ENCODE results near the gene SLC41A1.
A peak's percentile ranks its signal among the peaks of the same experiment; 100 is the strongest.

SLC41A1 gene

DNA sequence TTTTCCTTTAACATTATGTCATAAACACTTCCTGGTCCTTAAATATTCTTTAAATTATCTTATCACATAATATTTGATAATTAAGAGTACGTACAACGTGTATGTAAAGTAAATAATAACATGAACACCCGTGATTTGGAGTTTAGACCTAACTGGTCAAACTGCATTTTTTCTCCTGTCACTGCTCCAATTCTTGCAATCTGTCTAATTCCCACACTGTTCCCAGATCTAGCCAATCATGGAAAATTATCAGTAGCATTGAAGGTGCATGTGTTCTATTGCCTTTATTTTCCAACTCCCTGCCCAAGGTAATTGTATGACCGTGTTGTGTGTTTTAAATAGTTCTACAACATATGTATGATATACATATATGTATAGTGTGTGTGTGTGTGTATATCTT is 39.0 kb upstream of the SLC41A1 start:
- Histone ChIP-seq H3K36me3 (peaks cover 0 to 6% (median 0%) of the 10 kb centered on the region in 3 donors), H3K27ac (no peak overlapping the region), H3K4me3 (no peak overlapping the region), H3K27me3 (no peaks in the 10 kb centered on the region), H3K9me3 (no peaks in the 10 kb centered on the region), H3K4me1 (peaks cover 0 to 15% (median 0%) of the 10 kb centered on the region in 4 donors)
- TF ChIP-seq, protein P1, sequence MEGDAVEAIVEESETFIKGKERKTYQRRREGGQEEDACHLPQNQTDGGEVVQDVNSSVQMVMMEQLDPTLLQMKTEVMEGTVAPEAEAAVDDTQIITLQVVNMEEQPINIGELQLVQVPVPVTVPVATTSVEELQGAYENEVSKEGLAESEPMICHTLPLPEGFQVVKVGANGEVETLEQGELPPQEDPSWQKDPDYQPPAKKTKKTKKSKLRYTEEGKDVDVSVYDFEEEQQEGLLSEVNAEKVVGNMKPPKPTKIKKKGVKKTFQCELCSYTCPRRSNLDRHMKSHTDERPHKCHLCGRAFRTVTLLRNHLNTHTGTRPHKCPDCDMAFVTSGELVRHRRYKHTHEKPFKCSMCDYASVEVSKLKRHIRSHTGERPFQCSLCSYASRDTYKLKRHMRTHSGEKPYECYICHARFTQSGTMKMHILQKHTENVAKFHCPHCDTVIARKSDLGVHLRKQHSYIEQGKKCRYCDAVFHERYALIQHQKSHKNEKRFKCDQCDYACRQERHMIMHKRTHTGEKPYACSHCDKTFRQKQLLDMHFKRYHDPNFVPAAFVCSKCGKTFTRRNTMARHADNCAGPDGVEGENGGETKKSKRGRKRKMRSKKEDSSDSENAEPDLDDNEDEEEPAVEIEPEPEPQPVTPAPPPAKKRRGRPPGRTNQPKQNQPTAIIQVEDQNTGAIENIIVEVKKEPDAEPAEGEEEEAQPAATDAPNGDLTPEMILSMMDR (IDR thresholded peaks at IDR 0.05) = no peak
- intact Hi-C loops (cut with DNase I; ENCODE audit: low total_unique reads) = no loop called here
- no peak for DNase-seq

GRCh38 chr1:205849619-205850355 is 36.8 kb upstream of the SLC41A1 start, which contains the start of gene PM20D1:
PM20D1 (minus strand) TSS chr1:205850132; CDS start chr1:205850072, 60 bp downstream.
- intact Hi-C loops (cut with DNase I; ENCODE audit: low total_unique reads) = no loop called here

GRCh38 chr1:205843036-205843859 is 30.2 kb upstream of the SLC41A1 start:
- no peaks in the 10 kb centered on the region for H3K9me3 ChIP-seq
- DNase-seq = no peak
- no peaks in the 10 kb centered on the region for H3K4me1 ChIP-seq
- no peak overlapping the region for H3K27ac ChIP-seq
- intact Hi-C loops (cut with DNase I; ENCODE audit: low total_unique reads) = no loop called here
- H3K4me3 ChIP-seq = no peak overlapping the region
- TF ChIP-seq, protein P1 (IDR thresholded peaks at IDR 0.05) = no peak
- no peaks in the 10 kb centered on the region for H3K27me3 ChIP-seq
- H3K36me3 ChIP-seq = no peaks in the 10 kb centered on the region

More at GRCh38 chr1:205849619-205850355, 36.8 kb upstream of the SLC41A1 start, which contains the start of gene PM20D1:
- Histone ChIP-seq H3K4me1 (peaks cover 0 to 15% (median 0%) of the 10 kb centered on the region in 4 donors), H3K27me3 (no peaks in the 10 kb centered on the region), H3K9me3 (no peaks in the 10 kb centered on the region), H3K4me3 (peak within 1 kb of the TSS; percentile 37 to 42), H3K36me3 (peaks cover 0 to 6% (median 0%) of the 10 kb centered on the region in 3 donors), H3K27ac (no peak within 1 kb of the TSS)
- peak; percentile 73 to 79 for DNase-seq
- TF ChIP-seq, protein P1 (IDR thresholded peaks at IDR 0.05) = no peak

DNA sequence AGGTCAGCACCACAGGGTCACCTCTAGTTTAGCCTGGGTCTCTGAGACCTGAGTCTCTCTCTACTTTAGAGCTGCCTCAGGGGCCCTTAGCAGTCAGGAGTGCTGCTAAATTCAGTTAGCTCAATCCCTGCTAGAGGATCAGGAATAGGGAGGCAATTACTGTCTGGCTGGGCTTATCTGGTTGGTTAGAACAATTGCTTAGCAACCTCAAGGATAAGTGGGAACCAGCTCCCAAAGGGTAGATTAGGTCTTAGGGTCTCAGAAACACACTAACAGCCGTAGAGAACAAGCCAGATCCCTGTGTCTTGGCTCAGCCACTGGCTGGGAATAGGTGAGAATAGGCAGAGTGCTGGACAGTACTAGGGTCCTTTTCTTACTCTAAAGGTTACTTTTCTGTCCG is 29.2 kb upstream of the SLC41A1 start:
- H3K4me1 ChIP-seq = no peaks in the 10 kb centered on the region
- no peaks in the 10 kb centered on the region for H3K9me3 ChIP-seq
- intact Hi-C loops (cut with DNase I; ENCODE audit: low total_unique reads) = no loop called here
- H3K4me3 ChIP-seq = no peak overlapping the region
- H3K27me3 ChIP-seq = no peaks in the 10 kb centered on the region
- no peaks in the 10 kb centered on the region for H3K36me3 ChIP-seq
- TF ChIP-seq, protein P1 (IDR thresholded peaks at IDR 0.05) = no peak
- no peak overlapping the region for H3K27ac ChIP-seq
- DNase-seq = no peak

DNA sequence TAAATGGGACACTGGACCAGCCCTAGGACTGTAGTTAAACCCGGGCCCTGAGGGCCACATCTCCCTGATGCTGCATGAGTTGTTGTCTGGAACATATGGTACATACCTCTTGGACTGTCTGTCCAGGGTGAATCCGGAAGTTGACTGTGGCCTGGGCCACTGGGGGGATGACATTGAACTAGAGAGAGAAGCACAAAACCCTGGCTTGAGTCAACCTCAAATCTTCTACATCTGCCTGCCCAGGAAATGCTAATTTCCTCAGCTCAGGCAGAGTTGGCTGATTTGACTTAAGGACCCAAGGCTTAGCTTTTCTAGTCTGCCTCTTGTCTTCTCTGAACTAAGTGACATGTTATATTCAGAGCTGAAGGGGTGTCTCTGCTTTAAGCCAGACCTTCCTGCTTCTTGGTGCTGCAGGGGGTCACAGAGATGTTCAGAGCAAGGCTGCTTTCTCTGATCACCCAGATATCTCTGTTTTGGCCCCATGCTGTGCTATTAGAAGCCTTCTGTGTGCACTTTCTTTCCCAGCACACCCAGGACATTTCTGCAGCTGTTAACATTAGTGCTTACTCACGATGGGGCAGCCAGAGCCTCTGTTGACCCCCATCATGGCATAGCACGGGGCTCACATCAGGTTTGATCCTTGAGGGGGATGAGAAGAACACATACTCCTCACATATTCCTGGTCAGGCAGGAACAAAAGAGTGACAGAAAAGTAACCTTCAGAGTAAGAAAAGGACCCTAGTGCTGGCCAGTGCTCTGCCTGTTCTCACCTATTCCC is 27.3 kb upstream of the SLC41A1 start:
- TF ChIP-seq, protein P1 (IDR thresholded peaks at IDR 0.05) = no peak
- Histone ChIP-seq H3K9me3 (no peaks in the 10 kb centered on the region), H3K27me3 (no peaks in the 10 kb centered on the region), H3K4me3 (no peak overlapping the region), H3K4me1 (no peaks in the 10 kb centered on the region), H3K27ac (no peak overlapping the region), H3K36me3 (no peaks in the 10 kb centered on the region)
- no peak for DNase-seq
- intact Hi-C loops (cut with DNase I; ENCODE audit: low total_unique reads) = no loop called here

Measured in tibial artery (tissue), 4 donors.